ENCODE data around the gene ZNF593. TPM values are rescaled to one million over a fixed set of nuclear protein-coding genes. Genes with fewer than 3 reads are reported as not detected.

The ZNF593 gene
- total RNA-seq, 4 donors from 2014 or later, result 39.6 to 135 (median 97.3) TPM

- no peaks in the 10 kb centered on the region for H3K9me3 ChIP-seq
- H3K27me3 ChIP-seq, result no peaks in the 10 kb centered on the region
- TF ChIP-seq POLR2A (IDR thresholded peaks at IDR 0.05) (no peak), CTCF (IDR thresholded peaks at IDR 0.05 in 4 of 5, conservative IDR thresholded peaks at IDR 0.05 in 1 of 5) (no peak)
- peak overlapping the region in 3 of 4 donors; percentile 3 to 16 (median 10) for H3K4me3 ChIP-seq
- H3K27ac ChIP-seq, result peak overlapping the region; percentile 60 to 84 (median 62)
- peaks cover 40 to 42% of the 10 kb centered on the region in 2 donors for H3K4me1 ChIP-seq
- DNase-seq (peak in 1 of 2 donors; percentile 31), ATAC-seq (peak in 1 of 2 donors; percentile 55)
- intact Hi-C loops (cut with DNase I; ENCODE audit: low total_unique reads), result no loop called here
- in situ Hi-C loops (cut with MboI; ENCODE audit: low sequenced_read_pairs in 4 of 4), result loop anchor here in 1 of 4 donors (25.0 kb wide), 1 partner anchor 240 kb away; the partner anchor contains the start of gene PAQR7
- no peaks in the 10 kb centered on the region for H3K36me3 ChIP-seq
Observed at GRCh38 chr1:26127235-26128163, 42.2 kb upstream of the ZNF593 start.

GRCh38 chr1:26129778-26130177 lies 39.9 kb upstream of the ZNF593 start:
- Histone ChIP-seq H3K27ac (no peak overlapping the region), H3K36me3 (no peaks in the 10 kb centered on the region), H3K9me3 (no peaks in the 10 kb centered on the region), H3K4me1 (peaks cover 18 to 19% of the 10 kb centered on the region in 2 donors), H3K4me3 (no peak overlapping the region), H3K27me3 (no peaks in the 10 kb centered on the region)
- intact Hi-C loops (cut with DNase I; ENCODE audit: low total_unique reads), result no loop called here
- in situ Hi-C loops (cut with MboI; ENCODE audit: low sequenced_read_pairs in 4 of 4), result loop anchor here in 1 of 4 donors (25.0 kb wide), 1 partner anchor 242 kb away; the partner anchor contains the start of gene PAQR7
- DNase-seq (no peak), ATAC-seq (no peak)
- no peak for TF ChIP-seq POLR2A (IDR thresholded peaks at IDR 0.05)
- no peak for TF ChIP-seq CTCF (IDR thresholded peaks at IDR 0.05 in 4 of 5, conservative IDR thresholded peaks at IDR 0.05 in 1 of 5)

- DNase-seq, result no peak
- ATAC-seq, result peak in 1 of 2 donors; percentile 19
Observed at GRCh38 chr1:26130695-26131094, 39.0 kb upstream of the ZNF593 start.

More at GRCh38 chr1:26130695-26131094, 39.0 kb upstream of the ZNF593 start:
- TF ChIP-seq POLR2A (IDR thresholded peaks at IDR 0.05) (no peak), CTCF (IDR thresholded peaks at IDR 0.05 in 4 of 5, conservative IDR thresholded peaks at IDR 0.05 in 1 of 5) (no peak)
- in situ Hi-C loops (cut with MboI; ENCODE audit: low sequenced_read_pairs in 4 of 4) (loop anchor here in 1 of 4 donors (25.0 kb wide), 1 partner anchor 243 kb away; the partner anchor contains the start of gene PAQR7), intact Hi-C loops (cut with DNase I; ENCODE audit: low total_unique reads) (no loop called here)
- Histone ChIP-seq H3K4me1 (peaks cover 14 to 18% of the 10 kb centered on the region in 2 donors), H3K27ac (no peak overlapping the region), H3K36me3 (no peaks in the 10 kb centered on the region), H3K9me3 (no peaks in the 10 kb centered on the region), H3K4me3 (no peak overlapping the region), H3K27me3 (no peaks in the 10 kb centered on the region)

All from gastrocnemius medialis (tissue), 4 donors.